ENCODE results near the gene DFFB. TPM values are rescaled to one million over a fixed set of nuclear protein-coding genes. Genes with fewer than 3 reads are reported as not detected.

DFFB gene
- total and polyA plus RNA-seq, 4 donors, result 5.1 to 12.1 (median 5.8) TPM

GRCh38 chr1:3898994-3899753 is 41.9 kb downstream of the DFFB start:
- TF ChIP-seq CTCF (IDR thresholded peaks at IDR 0.05; ENCODE audit: control extremely low read depth, extremely low read depth), result no peak
- Histone ChIP-seq H3K9ac (ENCODE audit: insufficient read depth in 1 of 2, low read length in 2 of 2) (peak overlapping the region; percentile 38 to 66), H3K4me3 (peak overlapping the region; percentile 90), H3K27ac (ENCODE audit: low read depth in 1 of 2, low read length in 1 of 2) (peak overlapping the region; percentile 95 to 99), H3K27me3 (ENCODE audit: control insufficient read depth in 3 of 3, insufficient read depth in 3 of 3, low read length in 2 of 3) (no peaks in the 10 kb centered on the region), H3K4me1 (ENCODE audit: control insufficient read depth in 5 of 5, insufficient read depth in 5 of 5, low read length in 5 of 5) (peaks cover 0 to 7% (median 0%) of the 10 kb centered on the region in 5 donors), H3K36me3 (ENCODE audit: control insufficient read depth in 4 of 4, insufficient read depth in 4 of 4, low read length in 4 of 4) (peaks cover 0 to 10% (median 8%) of the 10 kb centered on the region in 4 donors), H3K9me3 (ENCODE audit: control insufficient read depth in 4 of 4, insufficient read depth in 3 of 4, low read length in 3 of 4) (peaks cover 0 to 4% (median 2%) of the 10 kb centered on the region in 4 donors)
- DNase-seq (peak in 2 of 3 donors; percentile 29 to 43), ATAC-seq (ENCODE audit: insufficient read depth, low FRiP score) (no peak)
- WGBS, 2 donors, result 40 to 41% methylated on average over 10 of the region's 10 CpGs

- Histone ChIP-seq H3K9ac (ENCODE audit: insufficient read depth in 1 of 2, low read length in 2 of 2) (peak overlapping the region; percentile 38 to 66), H3K4me3 (peak overlapping the region; percentile 90), H3K4me1 (ENCODE audit: control insufficient read depth in 5 of 5, insufficient read depth in 5 of 5, low read length in 5 of 5) (peaks cover 0 to 7% (median 0%) of the 10 kb centered on the region in 5 donors), H3K36me3 (ENCODE audit: control insufficient read depth in 4 of 4, insufficient read depth in 4 of 4, low read length in 4 of 4) (peaks cover 0 to 10% (median 7%) of the 10 kb centered on the region in 4 donors), H3K27me3 (ENCODE audit: control insufficient read depth in 3 of 3, insufficient read depth in 3 of 3, low read length in 2 of 3) (no peaks in the 10 kb centered on the region), H3K9me3 (ENCODE audit: control insufficient read depth in 4 of 4, insufficient read depth in 3 of 4, low read length in 3 of 4) (peaks cover 0 to 4% (median 2%) of the 10 kb centered on the region in 4 donors), H3K27ac (ENCODE audit: low read depth in 1 of 2, low read length in 1 of 2) (peak overlapping the region; percentile 95 to 99)
- DNase-seq, result peak in 1 of 3 donors; percentile 28
- no peak for ATAC-seq (ENCODE audit: insufficient read depth, low FRiP score)
- TF ChIP-seq CTCF (IDR thresholded peaks at IDR 0.05; ENCODE audit: control extremely low read depth, extremely low read depth), result no peak
- WGBS, 2 donors, result 0 to 1% methylated on average over 21 to 26 of the region's 26 CpGs
Measured at GRCh38 chr1:3899754-3900149, 42.5 kb downstream of the DFFB start.

GRCh38 chr1:3900150-3900968 is 43.1 kb downstream of the DFFB start, which contains the start of gene C1orf174:
C1orf174 (minus strand) TSS chr1:3900272; CDS start chr1:3900186, 86 bp downstream.
- Histone ChIP-seq H3K27ac (ENCODE audit: low read depth in 1 of 2, low read length in 1 of 2) (peak within 1 kb of the TSS; percentile 95 to 99), H3K4me3 (peak within 1 kb of the TSS; percentile 90), H3K9me3 (ENCODE audit: control insufficient read depth in 4 of 4, insufficient read depth in 3 of 4, low read length in 3 of 4) (peaks cover 0 to 4% (median 2%) of the 10 kb centered on the region in 4 donors), H3K4me1 (ENCODE audit: control insufficient read depth in 5 of 5, insufficient read depth in 5 of 5, low read length in 5 of 5) (peaks cover 0 to 4% (median 0%) of the 10 kb centered on the region in 5 donors), H3K36me3 (ENCODE audit: control insufficient read depth in 4 of 4, insufficient read depth in 4 of 4, low read length in 4 of 4) (peaks cover 0 to 10% (median 2%) of the 10 kb centered on the region in 4 donors), H3K27me3 (ENCODE audit: control insufficient read depth in 3 of 3, insufficient read depth in 3 of 3, low read length in 2 of 3) (no peaks in the 10 kb centered on the region), H3K9ac (ENCODE audit: insufficient read depth in 1 of 2, low read length in 2 of 2) (peak within 1 kb of the TSS; percentile 66 to 67)
- TF ChIP-seq CTCF (IDR thresholded peaks at IDR 0.05; ENCODE audit: control extremely low read depth, extremely low read depth), result no peak
- 0 to 1% methylated on average over 53 to 58 of the region's 58 CpGs for WGBS, 2 donors
- ATAC-seq (ENCODE audit: insufficient read depth, low FRiP score) (peak; percentile 88), DNase-seq (peak; percentile 99 to 100 (median 100))

Data from lung (tissue), 12 donors.